PC-9 (cell line): ENCODE measurements around the gene CACNB3. TPM values are rescaled to one million over a fixed set of nuclear protein-coding genes. Genes with fewer than 3 reads are reported as not detected.

ENCODE experiments used
- BruUV-seq: library from RNA; stranded (reverse); fragments of 400-500 nt; replicated peaks from 2 replicates; lab custom pipeline; 2021; lab: Mats Ljungman, UMichigan
- CTCF ChIA-PET: fragments of 300-600 bp; sonication (Branson Sonifier 250); formaldehyde crosslinking; loops from one replicate; lab custom pipeline; 2022; ENCODE audit warnings: antibody characterized with exemption; lab: Charles Lee
- POLR2A ChIA-PET: fragments of 300-600 bp; sonication (Branson Sonifier 250); formaldehyde crosslinking; loops from one replicate; lab custom pipeline; 2022; ENCODE audit warnings: antibody characterized with exemption; ENCODE audit not compliant: unreplicated experiment; lab: Charles Lee
- DNase-seq, 2 experiments: peaks; one replicate each; pipeline versions ENCODE4 v3.0.0 to v3.0.0-alpha.2; 2015 to 2022; ENCODE audit warnings: mixed read lengths in 1 of 2
- H2AFZ ChIP-seq: fragments of 200-600 bp; sonication (generic); 2 replicates; pipeline ENCODE4 v1.8.1; 2017; ENCODE audit warnings: antibody characterized with exemption
- H3F3A ChIP-seq: fragments of 200-600 bp; sonication (generic); 2 replicates; pipeline ENCODE4 v1.8.1; 2017; ENCODE audit warnings: antibody characterized with exemption, mild to moderate bottlenecking, low read depth; ENCODE audit not compliant: insufficient read depth
- H3K27ac ChIP-seq: fragments of 200-600 bp; sonication (generic); 2 replicates; pipeline ENCODE4 v1.6.1; 2016; ENCODE audit warnings: mixed run types
- H3K27me3 ChIP-seq: fragments of 200-600 bp; sonication (generic); 2 replicates; pipeline ENCODE4 v1.6.1; 2016; ENCODE audit warnings: low read depth, mixed run types; ENCODE audit not compliant: insufficient read depth
- H3K36me3 ChIP-seq: fragments of 200-600 bp; sonication (generic); 2 replicates; pipeline ENCODE4 v1.6.1; 2016; ENCODE audit warnings: low read depth, mixed run types
- H3K4me1 ChIP-seq: fragments of 200-600 bp; sonication (generic); replicated peaks from 2 replicates; pipeline ENCODE4 v1.6.1; 2016; ENCODE audit warnings: mixed run types; ENCODE audit not compliant: insufficient read depth
- H3K4me2 ChIP-seq: fragments of 200-600 bp; sonication (generic); 2 replicates; pipeline ENCODE4 v1.6.1; 2017; ENCODE audit warnings: mixed run types
- H3K4me3 ChIP-seq: fragments of 200-600 bp; sonication (generic); 2 replicates; pipeline ENCODE4 v1.6.1; 2016; ENCODE audit warnings: mixed run types
- H3K79me2 ChIP-seq: fragments of 200-600 bp; sonication (generic); 2 replicates; pipeline ENCODE4 v1.6.1; 2017; ENCODE audit warnings: low read depth, mixed run types
- H3K9me2 ChIP-seq: fragments of 200-600 bp; sonication (generic); 2 replicates; pipeline ENCODE4 v1.8.1; 2017; ENCODE audit warnings: mild to moderate bottlenecking; ENCODE audit not compliant: insufficient read depth
- H3K9me3 ChIP-seq: fragments of 200-600 bp; sonication (generic); 2 replicates; pipeline ENCODE4 v1.8.1; 2016; ENCODE audit warnings: low read depth; ENCODE audit not compliant: insufficient read depth
- H4K20me1 ChIP-seq: fragments of 200-600 bp; sonication (generic); 2 replicates; pipeline ENCODE4 v1.8.1; 2017; ENCODE audit not compliant: insufficient read depth
- CTCF ChIP-seq: fragments of 200-600 bp; sonication (generic); conservative IDR thresholded peaks from 2 replicates; pipeline ENCODE4 v1.6.1; 2017; ENCODE audit warnings: mixed run types, antibody characterized with exemption, mild to moderate bottlenecking, moderate library complexity
- EZH2 ChIP-seq: fragments of 200-600 bp; sonication (generic); IDR thresholded peaks from 2 replicates; pipeline ENCODE4 v1.8.0; 2017; ENCODE audit warnings: antibody characterized with exemption, low read depth
- intact Hi-C: fragments of 100-400 bp; cut with micrococcal nuclease; formaldehyde crosslinking; loops from one replicate; pipeline ENCODE4 v1.10.0; 2022; ENCODE audit not compliant: unreplicated experiment
- total RNA-seq: library from RNA; stranded (reverse); gene quantifications from 2 replicates; pipeline ENCODE4 v1.2.3, GENCODE V29; 2021

CACNB3 gene
- total RNA-seq, 1 experiment from 2014 or later = 35.4 TPM

- Histone ChIP-seq H3K27ac (no peak overlapping the region), H3K4me3 (no peak overlapping the region), H4K20me1 (no peaks in the 10 kb centered on the region), H3K4me1 (no peaks in the 10 kb centered on the region), H3F3A (no peaks in the 10 kb centered on the region; the same call in 1 of the 2 replicates), H3K27me3 (no peaks in the 10 kb centered on the region), H3K4me2 (no peak overlapping the region), H3K9me2 (no peaks in the 10 kb centered on the region), H3K36me3 (peaks cover 11% of the 10 kb centered on the region; the same call in 1 of the 2 replicates), H3K9me3 (no peaks in the 10 kb centered on the region), H3K79me2 (no peaks in the 10 kb centered on the region), H2AFZ (no peak overlapping the region)
- CTCF ChIA-PET = interaction anchor here (0.8 kb wide), 1 partner anchor 14 kb away, joined by 4 read pairs; no protein-coding TSS in a partner anchor
- no peak for DNase-seq
- POLR2A ChIA-PET = no interaction called here
- no peak for TF ChIP-seq EZH2
- TF ChIP-seq CTCF = no peak
- BruUV-seq = no TSS peak
- intact Hi-C loops = no loop called here
These were observed 10.7 kb downstream of the CACNB3 start for GRCh38 chr12:48828841-48829575.

GRCh38 chr12:48831257-48831656, 13.0 kb downstream of the CACNB3 start:
- H3K9me2 ChIP-seq = no peaks in the 10 kb centered on the region
- H2AFZ ChIP-seq = no peak overlapping the region
- intact Hi-C loops = no loop called here
- H3K4me2 ChIP-seq = no peak overlapping the region
- ChIA-PET CTCF (interaction anchor here (0.6 kb wide), 1 partner anchor 469 kb away, joined by 4 read pairs; no protein-coding TSS in a partner anchor), POLR2A (no interaction called here)
- no peaks in the 10 kb centered on the region for H3K27me3 ChIP-seq
- H3K9me3 ChIP-seq = no peaks in the 10 kb centered on the region
- H4K20me1 ChIP-seq = no peaks in the 10 kb centered on the region
- no peaks in the 10 kb centered on the region; the same call in 1 of the 2 replicates for H3F3A ChIP-seq
- DNase-seq = no peak
- peaks cover 23% of the 10 kb centered on the region; the same call in 1 of the 2 replicates for H3K36me3 ChIP-seq
- H3K4me3 ChIP-seq = no peak overlapping the region
- no peak overlapping the region for H3K27ac ChIP-seq
- no TSS peak for BruUV-seq
- H3K79me2 ChIP-seq = no peaks in the 10 kb centered on the region
- no peak for TF ChIP-seq CTCF
- no peak for TF ChIP-seq EZH2
- H3K4me1 ChIP-seq = no peaks in the 10 kb centered on the region

GRCh38 chr12:48832321-48833060, 14.2 kb downstream of the CACNB3 start:
- POLR2A ChIA-PET = no interaction called here
- BruUV-seq = no TSS peak
- CTCF ChIA-PET = interaction anchor here (0.6 kb wide), 1 partner anchor 13 kb away, joined by 3 read pairs; no protein-coding TSS in a partner anchor

More at GRCh38 chr12:48832321-48833060, 14.2 kb downstream of the CACNB3 start:
- TF ChIP-seq CTCF = no peak
- TF ChIP-seq EZH2 = no peak
- Histone ChIP-seq H3K4me3 (no peak overlapping the region), H3K9me2 (no peaks in the 10 kb centered on the region), H3K4me2 (no peak overlapping the region), H2AFZ (no peak overlapping the region), H4K20me1 (no peaks in the 10 kb centered on the region), H3K27me3 (no peaks in the 10 kb centered on the region), H3K79me2 (no peaks in the 10 kb centered on the region), H3F3A (no peaks in the 10 kb centered on the region), H3K36me3 (peaks cover 30% of the 10 kb centered on the region; the same call in 1 of the 2 replicates), H3K9me3 (no peaks in the 10 kb centered on the region), H3K27ac (no peak overlapping the region), H3K4me1 (no peaks in the 10 kb centered on the region)
- intact Hi-C loops = no loop called here
- DNase-seq = no peak
